ENCODE measurements around the gene TAB3.

Gene TAB3, protein sequence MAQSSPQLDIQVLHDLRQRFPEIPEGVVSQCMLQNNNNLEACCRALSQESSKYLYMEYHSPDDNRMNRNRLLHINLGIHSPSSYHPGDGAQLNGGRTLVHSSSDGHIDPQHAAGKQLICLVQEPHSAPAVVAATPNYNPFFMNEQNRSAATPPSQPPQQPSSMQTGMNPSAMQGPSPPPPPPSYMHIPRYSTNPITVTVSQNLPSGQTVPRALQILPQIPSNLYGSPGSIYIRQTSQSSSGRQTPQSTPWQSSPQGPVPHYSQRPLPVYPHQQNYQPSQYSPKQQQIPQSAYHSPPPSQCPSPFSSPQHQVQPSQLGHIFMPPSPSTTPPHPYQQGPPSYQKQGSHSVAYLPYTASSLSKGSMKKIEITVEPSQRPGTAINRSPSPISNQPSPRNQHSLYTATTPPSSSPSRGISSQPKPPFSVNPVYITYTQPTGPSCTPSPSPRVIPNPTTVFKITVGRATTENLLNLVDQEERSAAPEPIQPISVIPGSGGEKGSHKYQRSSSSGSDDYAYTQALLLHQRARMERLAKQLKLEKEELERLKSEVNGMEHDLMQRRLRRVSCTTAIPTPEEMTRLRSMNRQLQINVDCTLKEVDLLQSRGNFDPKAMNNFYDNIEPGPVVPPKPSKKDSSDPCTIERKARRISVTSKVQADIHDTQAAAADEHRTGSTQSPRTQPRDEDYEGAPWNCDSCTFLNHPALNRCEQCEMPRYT

DNA sequence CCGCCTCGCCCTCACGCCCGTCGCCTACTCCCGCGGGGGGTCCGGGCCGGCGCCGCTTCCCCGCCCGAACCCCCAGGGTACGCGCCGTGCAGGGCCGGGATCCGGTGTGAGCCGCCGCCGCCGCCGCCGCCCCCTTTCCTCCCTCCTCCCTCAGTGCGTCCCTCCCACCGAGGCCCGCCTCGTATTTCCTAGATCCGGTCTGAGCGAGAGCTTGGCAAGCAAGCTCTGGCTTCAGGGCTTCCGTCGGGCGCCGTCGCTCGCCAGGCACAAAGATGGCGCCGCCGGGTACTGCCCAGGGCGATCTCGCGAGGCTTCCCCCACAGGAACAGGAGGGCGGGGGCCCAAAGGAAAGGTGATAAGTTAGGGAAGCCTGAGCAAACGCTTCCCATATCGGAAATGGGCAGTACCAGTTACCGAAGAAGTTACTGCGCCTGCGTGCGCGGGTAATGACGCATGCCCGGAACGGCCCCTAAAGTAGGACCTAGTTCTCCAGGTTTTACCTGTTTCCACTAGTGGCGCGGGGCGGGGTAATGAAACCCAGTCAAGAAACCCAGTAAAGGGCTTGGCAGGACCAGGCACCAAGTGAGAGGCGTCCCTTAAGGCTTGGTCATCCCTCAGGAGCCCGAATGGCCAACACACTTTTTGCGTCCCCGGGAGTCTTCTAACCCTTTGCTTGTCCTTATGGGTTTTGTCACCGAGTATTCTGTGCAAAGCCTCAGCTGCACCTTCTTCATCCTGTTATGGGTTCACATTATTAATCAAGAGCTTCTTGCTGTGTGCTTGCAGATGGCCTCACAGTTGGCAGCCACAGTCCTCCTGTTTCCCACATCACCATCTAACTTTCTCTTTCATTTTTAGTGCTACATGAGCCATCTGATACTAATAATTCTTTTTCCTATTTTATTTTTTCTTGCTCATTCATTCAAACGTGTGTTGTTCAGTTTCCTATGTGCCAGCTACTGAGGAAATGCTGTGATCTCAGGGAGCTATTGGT, at the start of gene TAB3:
TAB3 (minus strand) TSS at position 108 of the 994 bp plus-strand sequence. CDS start 29,666 bp downstream, outside the sequence.
- no peaks in the 10 kb centered on the region for H3K36me3 ChIP-seq (ENCODE audit: low read length)
- H3F3A ChIP-seq (ENCODE audit: insufficient read depth), result no peaks in the 10 kb centered on the region
- no peaks in the 10 kb centered on the region for H3K27me3 ChIP-seq (ENCODE audit: low read length)
- peaks cover 7% of the 10 kb centered on the region; the same call in 1 of the 2 replicates for H3K79me2 ChIP-seq (ENCODE audit: insufficient read depth, low read length)
- H3K9ac ChIP-seq (ENCODE audit: low read length), result peak within 1 kb of the TSS; percentile 84
- H4K20me1 ChIP-seq (ENCODE audit: low read depth, low read length), result 0 out of 2 replicates have a peak, but pooled peaks cover 5% of the 10 kb centered on the region
- TF ChIP-seq CTCF (IDR thresholded peaks at IDR 0.05; ENCODE audit: insufficient read depth, low read length, poor library complexity, severe bottlenecking), result no peak
- TF ChIP-seq EZH2phosphoT487 (conservative IDR thresholded peaks at IDR 0.05; ENCODE audit: low read length), result no peak
- H2AFZ ChIP-seq (ENCODE audit: low read depth, low read length, severe bottlenecking), result peak within 1 kb of the TSS; percentile 93
- peak within 1 kb of the TSS; percentile 86 for H3K4me3 ChIP-seq (ENCODE audit: insufficient read depth, low read length, poor library complexity, severe bottlenecking)
- H3K4me2 ChIP-seq (ENCODE audit: low read depth, low read length, poor library complexity, severe bottlenecking), result peak within 1 kb of the TSS; percentile 81
- peak within 1 kb of the TSS; percentile 49; the same call in 1 of the 2 replicates for H3K27ac ChIP-seq (ENCODE audit: low read depth, low read length)
- H3K9me2 ChIP-seq (replicated peaks; ENCODE audit: insufficient read depth, low read length), result no peaks in the 10 kb centered on the region
- H3K9me3 ChIP-seq (ENCODE audit: insufficient read depth, low read length), result no peaks in the 10 kb centered on the region

DNA sequence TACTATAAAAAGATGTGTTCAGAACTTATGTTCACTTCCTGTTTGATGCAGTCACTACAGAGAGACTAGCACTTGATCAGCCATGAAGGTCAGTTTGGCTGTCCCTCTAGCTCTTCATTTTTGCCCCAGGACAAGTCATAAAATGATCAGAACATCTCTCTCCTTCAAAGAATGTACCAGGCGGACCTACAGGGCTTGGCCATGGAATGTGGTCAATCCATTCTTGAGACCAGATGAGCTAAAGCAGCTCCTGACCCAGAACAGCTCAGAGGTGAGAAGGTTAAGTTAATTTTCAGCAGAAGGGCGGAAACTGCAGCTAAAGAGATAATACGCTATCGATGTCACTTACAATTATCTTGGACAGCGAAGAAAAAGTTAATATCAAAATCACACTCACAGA, 49.2 kb upstream of the TAB3 start:
- TF ChIP-seq EZH2phosphoT487 (conservative IDR thresholded peaks at IDR 0.05; ENCODE audit: low read length), result no peak
- H3K9me3 ChIP-seq (ENCODE audit: insufficient read depth, low read length), result no peaks in the 10 kb centered on the region

DNA sequence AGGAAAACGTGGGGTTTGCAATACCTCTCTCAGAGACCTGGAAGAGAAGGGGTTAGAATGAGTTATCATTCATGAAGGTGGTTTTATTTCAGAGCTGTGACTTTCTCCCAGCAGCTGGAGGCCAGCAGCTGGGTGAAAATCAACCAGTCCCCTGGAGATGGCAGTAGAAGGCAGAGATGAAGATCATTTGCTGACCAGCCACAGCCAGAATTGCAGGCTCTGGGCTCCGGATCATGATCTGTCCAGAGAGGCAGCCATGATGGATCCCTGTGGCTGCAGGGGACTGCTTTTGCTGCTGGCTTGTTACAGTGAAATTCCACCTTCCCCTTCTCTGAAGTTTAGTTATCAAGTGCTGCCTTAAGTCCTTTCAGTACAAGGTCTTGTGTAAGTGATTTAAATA, 46.9 kb upstream of the TAB3 start:
- Histone ChIP-seq H3K36me3 (ENCODE audit: low read length) (no peaks in the 10 kb centered on the region), H4K20me1 (ENCODE audit: low read depth, low read length) (no peaks in the 10 kb centered on the region), H3K9ac (ENCODE audit: low read length) (no peak overlapping the region), H3K4me3 (ENCODE audit: insufficient read depth, low read length, poor library complexity, severe bottlenecking) (no peak overlapping the region), H3K9me2 (replicated peaks; ENCODE audit: insufficient read depth, low read length) (no peaks in the 10 kb centered on the region), H3K79me2 (ENCODE audit: insufficient read depth, low read length) (no peaks in the 10 kb centered on the region), H2AFZ (ENCODE audit: low read depth, low read length, severe bottlenecking) (no peak overlapping the region), H3K27ac (ENCODE audit: low read depth, low read length) (no peak overlapping the region), H3K27me3 (ENCODE audit: low read length) (no peaks in the 10 kb centered on the region), H3K9me3 (ENCODE audit: insufficient read depth, low read length) (no peaks in the 10 kb centered on the region), H3F3A (ENCODE audit: insufficient read depth) (no peaks in the 10 kb centered on the region), H3K4me2 (ENCODE audit: low read depth, low read length, poor library complexity, severe bottlenecking) (no peak overlapping the region)
- no peak for TF ChIP-seq CTCF (IDR thresholded peaks at IDR 0.05; ENCODE audit: insufficient read depth, low read length, poor library complexity, severe bottlenecking)
- TF ChIP-seq EZH2phosphoT487 (conservative IDR thresholded peaks at IDR 0.05; ENCODE audit: low read length), result no peak

More for the DNA sequence above, 49.2 kb upstream of the TAB3 start:
- H3F3A ChIP-seq (ENCODE audit: insufficient read depth), result no peaks in the 10 kb centered on the region
- H2AFZ ChIP-seq (ENCODE audit: low read depth, low read length, severe bottlenecking), result no peak overlapping the region
- no peaks in the 10 kb centered on the region for H3K9me2 ChIP-seq (replicated peaks; ENCODE audit: insufficient read depth, low read length)
- H3K4me2 ChIP-seq (ENCODE audit: low read depth, low read length, poor library complexity, severe bottlenecking), result no peak overlapping the region
- H3K27me3 ChIP-seq (ENCODE audit: low read length), result no peaks in the 10 kb centered on the region
- H3K4me3 ChIP-seq (ENCODE audit: insufficient read depth, low read length, poor library complexity, severe bottlenecking), result no peak overlapping the region
- H4K20me1 ChIP-seq (ENCODE audit: low read depth, low read length), result no peaks in the 10 kb centered on the region
- no peaks in the 10 kb centered on the region for H3K36me3 ChIP-seq (ENCODE audit: low read length)
- no peak overlapping the region for H3K9ac ChIP-seq (ENCODE audit: low read length)
- H3K27ac ChIP-seq (ENCODE audit: low read depth, low read length), result no peak overlapping the region
- no peaks in the 10 kb centered on the region for H3K79me2 ChIP-seq (ENCODE audit: insufficient read depth, low read length)

All from SU-DHL-6 (cell line).